HG02973 (cell line): Measurements from ENCODE around the gene MOB3B.

Source experiments
- ATAC-seq: cut with Tn5 transposase; IDR thresholded peaks from one replicate; pipeline ENCODE4 v1.9.1; 2021; ENCODE audit warnings: moderate library complexity; ENCODE audit not compliant: unreplicated experiment

Gene MOB3B

GRCh38 chr9:27303219-27303618, 226.4 kb downstream of the MOB3B start:
- no peak for ATAC-seq

GRCh38 chr9:27297050-27297449, 232.6 kb downstream of the MOB3B start, which contains the start of gene EQTN:
EQTN (minus strand) TSS chr9:27297150; CDS start chr9:27297055, 95 bp downstream.
- no peak for ATAC-seq

GRCh38 chr9:27293996-27294395, 235.6 kb downstream of the MOB3B start:
- ATAC-seq: no peak

- no peak for ATAC-seq
Measured at GRCh38 chr9:27292659-27293405, 236.8 kb downstream of the MOB3B start.

GRCh38 chr9:27291292-27291691, 238.3 kb downstream of the MOB3B start:
- ATAC-seq: no peak

- ATAC-seq: no peak
Measured at GRCh38 chr9:27282269-27282668, 247.3 kb downstream of the MOB3B start.

- ATAC-seq: no peak
Measured at GRCh38 chr9:27280860-27281259, 248.8 kb downstream of the MOB3B start.

GRCh38 chr9:27280249-27280648, 249.4 kb downstream of the MOB3B start:
- ATAC-seq: no peak

GRCh38 chr9:27279611-27280010, 250.0 kb downstream of the MOB3B start:
- ATAC-seq: no peak

- ATAC-seq: no peak
Measured at GRCh38 chr9:27278374-27278773, 251.2 kb downstream of the MOB3B start.

GRCh38 chr9:27276193-27277030, 253.2 kb downstream of the MOB3B start:
- ATAC-seq: no peak
